GM20000 (cell line): ENCODE results near the gene SLC4A1AP.

Source experiments
- DNase-seq: peaks from one replicate; pipeline ENCODE4 v3.0.0; 2012; ENCODE audit warnings: low spot score
- CTCF ChIP-seq: IDR thresholded peaks from 2 replicates; pipeline ENCODE4 v1.5.1; 2012; ENCODE audit warnings: mild to moderate bottlenecking, control low read depth; ENCODE audit errors: extremely low read depth, missing control alignments

SLC4A1AP gene

GRCh38 chr2:27716301-27717069 lies 52.8 kb downstream of the SLC4A1AP start:
- no peak for DNase-seq
- TF ChIP-seq CTCF, result no peak

GRCh38 chr2:27717070-27717795 lies 53.5 kb downstream of the SLC4A1AP start:
- no peak for DNase-seq
- no peak for TF ChIP-seq CTCF

GRCh38 chr2:27720004-27720551 lies 56.4 kb downstream of the SLC4A1AP start:
- DNase-seq, result no peak
- no peak for TF ChIP-seq CTCF

GRCh38 chr2:27721335-27721734 lies 57.6 kb downstream of the SLC4A1AP start:
- no peak for TF ChIP-seq CTCF
- no peak for DNase-seq

GRCh38 chr2:27721884-27722485 lies 58.3 kb downstream of the SLC4A1AP start:
- TF ChIP-seq CTCF, result no peak
- no peak for DNase-seq

GRCh38 chr2:27723372-27724144 lies 59.9 kb downstream of the SLC4A1AP start:
- peak; percentile 65 for DNase-seq
- peak; percentile 52 for TF ChIP-seq CTCF
